Calu3 (cell line): ENCODE results near the gene PCLO. TPM values are rescaled to one million over a fixed set of nuclear protein-coding genes. Genes with fewer than 3 reads are reported as not detected.
"Not testable (repeated sequence)": the region's sequence is repeated elsewhere in the genome, so short reads cannot be mapped to it uniquely, and the experiment has no call there.

Source experiments
- BruUV-seq: library from RNA; stranded (reverse); fragments of 400-500 nt; replicated peaks from 2 replicates; lab custom pipeline; 2021; lab: Mats Ljungman, UMichigan
- CTCF ChIA-PET: fragments of 300-600 bp; sonication (Branson Sonifier 250); formaldehyde crosslinking; loops from one replicate; lab custom pipeline; 2022; ENCODE audit warnings: antibody characterized with exemption; lab: Charles Lee
- DNase-seq: peaks from one replicate; pipeline ENCODE4 v3.0.0; 2022
- H3K27ac Mint-ChIP-seq: one replicate; pipeline ENCODE4 v1.8.0; 2022; ENCODE audit warnings: mixed read lengths; ENCODE audit not compliant: unreplicated experiment
- H3K27me3 Mint-ChIP-seq: one replicate; pipeline ENCODE4 v1.8.0; 2022; ENCODE audit warnings: mixed read lengths; ENCODE audit not compliant: unreplicated experiment
- H3K36me3 Mint-ChIP-seq: one replicate; pipeline ENCODE4 v1.8.0; 2022; ENCODE audit warnings: mild to moderate bottlenecking, moderate library complexity, mixed read lengths; ENCODE audit not compliant: insufficient read depth, unreplicated experiment
- H3K4me1 Mint-ChIP-seq: one replicate; pipeline ENCODE4 v1.8.0; 2022; ENCODE audit warnings: mild to moderate bottlenecking, low read depth, mixed read lengths; ENCODE audit not compliant: unreplicated experiment
- H3K4me3 Mint-ChIP-seq: one replicate; pipeline ENCODE4 v1.8.0; 2022; ENCODE audit warnings: mild to moderate bottlenecking, low read depth, moderate library complexity, mixed read lengths; ENCODE audit not compliant: unreplicated experiment
- H3K9me3 Mint-ChIP-seq: one replicate; pipeline ENCODE4 v1.8.0; 2022; ENCODE audit warnings: low read depth, mixed read lengths; ENCODE audit not compliant: unreplicated experiment
- intact Hi-C: fragments of 100-400 bp; cut with micrococcal nuclease; formaldehyde crosslinking; loops from one replicate; pipeline ENCODE4 v1.10.0; 2022; ENCODE audit not compliant: unreplicated experiment
- total RNA-seq: library from RNA; stranded (reverse); gene quantifications from 2 replicates; pipeline ENCODE4 v1.2.3, GENCODE V29; 2022
- TF ChIP-seq, protein P1 (sequence below): fragments of 200-600 bp; IDR thresholded peaks from one replicate; pipeline ENCODE4 v1.8.0; 2022; ENCODE audit warnings: antibody characterized with exemption; ENCODE audit not compliant: unreplicated experiment

The PCLO gene
- total RNA-seq, 1 experiment from 2014 or later, result 9.1 TPM

DNA sequence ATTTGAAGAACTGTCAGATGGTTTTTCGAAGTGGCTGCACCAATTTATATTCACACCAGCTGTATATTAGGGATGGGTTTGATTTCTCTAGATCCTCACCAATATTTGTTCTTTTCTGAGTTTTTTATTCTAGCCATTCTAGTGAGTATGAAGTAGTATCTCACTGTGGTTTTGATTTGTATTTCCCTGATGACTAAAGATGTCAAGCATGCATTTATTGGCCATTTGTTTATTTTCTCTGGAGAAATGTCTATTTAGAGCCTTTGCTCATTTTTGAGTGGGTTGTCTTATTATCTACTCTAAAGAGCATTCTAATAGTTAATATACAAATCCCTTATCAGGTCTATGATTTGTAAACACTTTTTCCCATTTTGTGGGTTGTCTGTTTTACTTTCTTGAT is 123.9 kb downstream of the PCLO start:
- no TSS peak for BruUV-seq
- H3K4me3 Mint-ChIP-seq, result no peak overlapping the region
- CTCF ChIA-PET, result no interaction called here
- intact Hi-C loops, result no loop called here
- peaks cover 11% of the 10 kb centered on the region for H3K4me1 Mint-ChIP-seq
- H3K36me3 Mint-ChIP-seq, result no peaks in the 10 kb centered on the region
- TF ChIP-seq, protein P1, sequence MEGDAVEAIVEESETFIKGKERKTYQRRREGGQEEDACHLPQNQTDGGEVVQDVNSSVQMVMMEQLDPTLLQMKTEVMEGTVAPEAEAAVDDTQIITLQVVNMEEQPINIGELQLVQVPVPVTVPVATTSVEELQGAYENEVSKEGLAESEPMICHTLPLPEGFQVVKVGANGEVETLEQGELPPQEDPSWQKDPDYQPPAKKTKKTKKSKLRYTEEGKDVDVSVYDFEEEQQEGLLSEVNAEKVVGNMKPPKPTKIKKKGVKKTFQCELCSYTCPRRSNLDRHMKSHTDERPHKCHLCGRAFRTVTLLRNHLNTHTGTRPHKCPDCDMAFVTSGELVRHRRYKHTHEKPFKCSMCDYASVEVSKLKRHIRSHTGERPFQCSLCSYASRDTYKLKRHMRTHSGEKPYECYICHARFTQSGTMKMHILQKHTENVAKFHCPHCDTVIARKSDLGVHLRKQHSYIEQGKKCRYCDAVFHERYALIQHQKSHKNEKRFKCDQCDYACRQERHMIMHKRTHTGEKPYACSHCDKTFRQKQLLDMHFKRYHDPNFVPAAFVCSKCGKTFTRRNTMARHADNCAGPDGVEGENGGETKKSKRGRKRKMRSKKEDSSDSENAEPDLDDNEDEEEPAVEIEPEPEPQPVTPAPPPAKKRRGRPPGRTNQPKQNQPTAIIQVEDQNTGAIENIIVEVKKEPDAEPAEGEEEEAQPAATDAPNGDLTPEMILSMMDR, result no peak
- no peak for DNase-seq
- H3K27ac Mint-ChIP-seq, result no peak overlapping the region
- H3K27me3 Mint-ChIP-seq, result no peaks in the 10 kb centered on the region
- no peaks in the 10 kb centered on the region for H3K9me3 Mint-ChIP-seq

DNA sequence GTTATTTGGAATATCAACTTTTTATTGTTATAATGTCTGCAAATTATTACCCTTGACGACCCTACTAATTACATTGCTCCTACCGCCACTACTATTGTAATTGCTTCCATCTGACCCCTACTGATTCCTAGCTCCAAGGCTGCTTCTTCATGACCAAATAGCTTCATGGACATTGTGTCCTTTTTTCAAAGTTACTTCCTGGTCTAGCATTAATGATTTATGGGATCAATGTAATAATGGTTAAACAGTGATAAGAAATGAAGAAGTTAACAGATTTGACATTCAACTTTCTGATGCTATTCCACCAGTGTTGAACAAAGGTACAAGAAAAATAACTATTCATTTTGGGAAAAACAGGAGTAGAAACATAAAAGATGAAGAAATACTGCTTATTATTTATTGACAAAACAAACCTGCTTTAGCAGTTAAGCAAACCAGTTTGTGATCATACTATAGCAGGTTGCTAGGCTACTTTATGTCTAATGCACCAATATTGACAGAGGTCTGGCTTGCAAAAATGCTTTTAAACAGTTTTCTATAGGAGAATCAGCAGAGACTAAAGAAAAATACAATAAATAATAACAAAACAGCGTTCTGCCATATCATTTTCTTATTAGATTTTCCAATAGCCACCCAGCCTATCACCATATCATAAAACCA is 125.8 kb downstream of the PCLO start:
- no TSS peak for BruUV-seq
- Mint-ChIP-seq H3K27ac (no peak overlapping the region), H3K27me3 (no peaks in the 10 kb centered on the region), H3K9me3 (no peaks in the 10 kb centered on the region), H3K4me3 (no peak overlapping the region), H3K4me1 (peaks cover 11% of the 10 kb centered on the region), H3K36me3 (no peaks in the 10 kb centered on the region)
- CTCF ChIA-PET, result interaction anchor here (0.7 kb wide), 1 partner anchor 392 kb away, joined by 3 read pairs; no protein-coding TSS in a partner anchor
- TF ChIP-seq, protein P1, result no peak
- no peak for DNase-seq
- intact Hi-C loops, result no loop called here

DNA sequence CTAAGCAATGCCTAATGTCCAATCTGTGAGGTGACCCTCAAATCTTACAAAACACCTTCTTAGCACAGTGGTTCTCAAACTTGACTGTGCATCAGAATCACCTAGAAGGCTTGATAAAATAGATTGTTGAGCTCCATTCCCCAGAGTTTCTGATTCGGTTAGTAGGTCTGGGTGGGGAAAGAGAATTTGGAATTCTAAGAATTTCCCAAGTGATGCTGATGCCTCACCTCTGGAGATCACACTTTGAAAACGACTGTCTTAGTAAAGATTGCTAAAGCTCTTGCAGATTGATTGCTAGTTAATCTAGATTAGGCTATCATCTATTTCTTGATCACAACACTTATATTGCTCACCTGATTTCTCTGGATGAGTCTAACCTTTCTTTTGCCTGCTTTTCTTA is 126.6 kb downstream of the PCLO start:
- intact Hi-C loops, result no loop called here
- CTCF ChIA-PET, result interaction anchor here (0.7 kb wide), 1 partner anchor 391 kb away, joined by 3 read pairs; no protein-coding TSS in a partner anchor
- no TSS peak for BruUV-seq

DNA sequence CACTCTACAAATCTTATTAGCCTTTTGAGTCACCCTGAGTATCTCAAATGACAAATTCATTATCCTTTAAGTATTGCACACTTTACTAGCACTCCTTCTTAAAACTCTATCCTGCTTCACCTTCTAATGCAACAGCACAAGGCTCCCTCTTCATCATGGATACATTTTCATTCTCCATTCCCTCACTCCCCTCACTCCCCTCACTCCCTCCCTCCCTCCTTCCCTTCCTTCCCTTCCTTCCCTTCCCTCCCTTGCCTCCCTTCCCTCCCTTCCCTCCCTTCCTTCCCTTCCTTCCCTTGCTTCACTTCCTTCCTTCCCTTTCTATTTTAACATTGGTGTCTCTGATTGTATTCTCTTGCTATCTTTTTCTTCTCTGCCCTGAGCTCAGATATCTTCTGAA is 130.5 kb downstream of the PCLO start:
- intact Hi-C loops, result no loop called here
- BruUV-seq, result no TSS peak
- Mint-ChIP-seq H3K4me3 (no peak overlapping the region), H3K27me3 (no peaks in the 10 kb centered on the region), H3K9me3 (no peaks in the 10 kb centered on the region), H3K4me1 (peaks cover 9% of the 10 kb centered on the region), H3K27ac (no peak overlapping the region), H3K36me3 (no peaks in the 10 kb centered on the region)
- TF ChIP-seq, protein P1, result no peak
- no peak for DNase-seq
- CTCF ChIA-PET, result no interaction called here

More for the DNA sequence above, 126.6 kb downstream of the PCLO start:
- TF ChIP-seq, protein P1, result no peak
- H3K36me3 Mint-ChIP-seq, result no peaks in the 10 kb centered on the region
- H3K4me1 Mint-ChIP-seq, result peaks cover 11% of the 10 kb centered on the region
- H3K4me3 Mint-ChIP-seq, result no peak overlapping the region
- H3K9me3 Mint-ChIP-seq, result no peaks in the 10 kb centered on the region
- H3K27me3 Mint-ChIP-seq, result no peaks in the 10 kb centered on the region
- no peak for DNase-seq
- no peak overlapping the region for H3K27ac Mint-ChIP-seq

DNA sequence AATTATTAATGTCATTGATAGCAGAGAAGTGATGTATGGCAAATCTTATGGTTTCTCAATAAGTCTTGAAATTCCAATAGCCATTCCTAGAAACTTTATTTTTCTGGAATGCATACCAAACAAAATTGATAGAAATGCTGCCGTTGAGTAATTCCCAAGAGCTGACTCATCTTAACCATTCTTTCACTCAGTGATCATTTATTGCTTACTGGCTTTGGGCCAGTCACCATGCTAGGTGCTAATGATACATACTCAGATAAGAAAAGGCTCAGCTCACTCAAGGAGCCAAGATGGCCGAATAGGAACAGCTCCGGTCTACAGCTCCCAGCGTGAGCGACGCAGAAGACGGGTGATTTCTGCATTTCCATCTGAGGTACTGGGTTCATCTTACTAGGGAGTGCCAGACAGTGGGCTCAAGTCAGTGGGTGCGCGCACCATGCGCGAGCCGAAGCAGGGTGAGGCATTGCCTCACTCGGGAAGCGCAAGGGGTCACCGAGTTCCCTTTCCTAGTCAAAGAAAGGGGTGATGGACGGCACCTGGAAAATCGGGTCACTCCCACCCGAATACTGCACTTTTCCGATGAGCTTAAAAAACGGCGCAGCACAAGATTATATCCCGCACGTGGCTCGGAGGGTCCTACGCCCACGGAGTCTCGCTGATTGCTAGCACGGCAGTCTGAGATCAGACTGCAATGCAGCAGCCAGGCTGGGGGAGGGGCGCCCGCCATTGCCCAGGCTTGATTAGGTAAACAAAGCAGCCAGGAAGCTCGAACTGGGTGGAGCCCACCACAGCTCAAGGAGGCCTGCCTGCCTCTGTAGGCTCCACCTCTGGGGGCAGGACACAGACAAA is 138.6 kb downstream of the PCLO start:
- peak; percentile 3 for DNase-seq
- H3K4me3 Mint-ChIP-seq, BruUV-seq, CTCF ChIA-PET, H3K9me3 Mint-ChIP-seq, H3K27ac Mint-ChIP-seq, H3K4me1 Mint-ChIP-seq, intact Hi-C loops, H3K27me3 Mint-ChIP-seq, H3K36me3 Mint-ChIP-seq: not testable (repeated sequence)
